C1 segment of cervical spinal cord (tissue), 14 donors: Measurements from ENCODE around the gene ARHGAP6.

Experiments
- DNase-seq, 14 donors: peaks; one replicate each; lab custom pipeline; 2025; lab: John Stamatoyannopoulos, UW

ARHGAP6 gene

GRCh38 chrX:11113731-11114130 lies 552.0 kb downstream of the ARHGAP6 start:
- no peak for DNase-seq

DNA sequence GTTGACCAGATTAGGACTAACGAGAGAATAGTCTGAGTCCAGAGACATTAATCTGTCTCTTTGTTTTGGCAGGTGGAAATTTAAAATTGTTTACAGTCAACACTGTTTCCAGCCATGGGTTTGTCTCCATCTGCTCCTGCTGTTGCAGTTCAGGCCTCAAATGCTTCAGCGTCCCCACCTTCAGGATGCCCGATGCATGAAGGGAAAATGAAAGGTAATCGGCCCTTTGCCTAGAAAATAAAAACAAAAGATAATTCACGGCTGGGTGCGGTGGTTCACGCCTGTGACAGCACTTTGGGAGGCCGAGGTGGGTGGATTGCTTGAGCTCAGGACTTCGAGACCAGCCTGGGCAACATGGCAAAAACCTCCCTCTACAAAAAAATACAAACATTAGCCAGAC lies 553.8 kb downstream of the ARHGAP6 start:
- no peak for DNase-seq

DNA sequence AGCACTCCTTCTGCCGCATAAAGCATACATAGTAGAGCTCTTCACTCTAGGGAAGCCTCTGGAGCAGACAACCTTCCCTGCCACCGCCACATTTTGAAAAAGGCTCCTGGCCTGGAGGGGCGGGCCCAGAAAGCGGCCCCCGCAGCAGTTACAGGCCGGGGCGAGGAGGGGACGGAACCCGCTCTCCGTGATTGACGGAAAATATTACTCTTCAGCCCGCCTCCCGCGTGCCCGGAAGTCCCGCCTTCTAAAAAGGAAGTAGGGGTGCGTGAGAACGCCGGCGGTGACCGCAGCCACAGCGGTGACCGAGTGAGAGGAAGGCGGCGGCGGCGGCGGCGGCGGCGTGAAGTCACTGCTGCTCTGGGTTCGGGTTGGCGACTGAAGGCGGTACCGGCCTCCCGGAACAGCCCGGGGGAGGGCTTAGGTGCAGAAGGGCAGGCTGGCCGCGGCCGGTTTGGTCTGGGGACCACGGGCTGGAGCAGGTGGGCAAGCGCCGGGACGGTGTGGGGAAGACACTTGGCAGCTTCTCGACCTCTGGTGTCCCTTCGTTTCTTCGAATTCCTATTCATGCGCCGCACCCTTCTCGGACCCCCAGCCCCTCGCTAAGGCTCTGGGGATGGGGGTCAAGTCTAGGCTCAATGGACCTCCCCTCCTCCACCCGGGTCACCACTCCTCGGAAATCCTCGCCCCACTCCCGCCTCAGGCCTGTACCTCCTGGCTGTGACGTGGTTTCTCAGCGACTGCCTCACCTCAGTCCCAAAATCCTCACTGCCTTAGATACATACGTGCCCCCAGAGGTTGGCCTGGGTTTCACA lies 554.5 kb downstream of the ARHGAP6 start, which contains the start of gene HCCS:
Gene HCCS, plus strand, starts transcription at position 296 of the 815 bp plus-strand sequence. CDS start 729 bp downstream, outside the sequence.
- DNase-seq: peak in 13 of 14 donors; percentile 5 to 83 (median 64)

DNA sequence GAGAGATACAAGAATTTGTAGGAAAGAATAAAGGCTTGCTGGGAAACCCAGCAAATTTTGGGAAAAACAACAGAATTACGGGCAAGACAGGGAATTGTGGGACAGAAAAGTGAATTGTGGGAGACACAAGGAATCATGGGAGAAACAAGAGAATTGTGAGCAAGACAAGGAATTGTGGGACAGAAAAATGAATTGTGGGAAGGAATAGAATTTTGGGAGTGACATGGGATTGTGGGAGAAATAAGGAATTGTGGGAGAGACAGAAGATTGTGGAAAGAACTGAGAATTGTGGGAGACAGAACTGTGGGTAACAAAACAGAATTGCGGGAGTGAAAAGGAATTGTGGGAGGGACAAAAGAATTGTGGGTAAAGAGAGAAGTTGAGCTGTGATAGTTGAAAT lies 555.8 kb downstream of the ARHGAP6 start:
- no peak for DNase-seq

GRCh38 chrX:11108253-11108941 lies 557.3 kb downstream of the ARHGAP6 start:
- DNase-seq: no peak

GRCh38 chrX:11105080-11105479 lies 560.6 kb downstream of the ARHGAP6 start:
- DNase-seq: no peak

DNA sequence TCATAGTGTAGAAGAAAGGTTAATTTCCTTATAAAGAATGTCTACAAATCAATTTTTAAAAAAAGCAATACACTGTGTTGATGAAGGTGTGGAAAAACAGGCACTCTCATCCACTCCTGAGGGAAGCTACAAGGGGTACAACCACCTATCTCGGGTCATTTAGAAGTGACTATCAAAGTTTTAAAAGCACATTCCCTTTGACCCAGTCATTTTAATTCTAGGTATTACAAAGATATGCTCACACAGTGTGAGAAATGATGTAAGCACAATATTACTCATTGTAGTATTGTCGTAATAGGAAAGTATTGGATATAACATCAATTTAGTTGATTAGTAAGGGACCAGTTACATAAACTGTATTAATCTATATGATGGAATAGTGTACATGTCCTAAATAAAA lies 562.0 kb downstream of the ARHGAP6 start:
- DNase-seq: no peak

DNA sequence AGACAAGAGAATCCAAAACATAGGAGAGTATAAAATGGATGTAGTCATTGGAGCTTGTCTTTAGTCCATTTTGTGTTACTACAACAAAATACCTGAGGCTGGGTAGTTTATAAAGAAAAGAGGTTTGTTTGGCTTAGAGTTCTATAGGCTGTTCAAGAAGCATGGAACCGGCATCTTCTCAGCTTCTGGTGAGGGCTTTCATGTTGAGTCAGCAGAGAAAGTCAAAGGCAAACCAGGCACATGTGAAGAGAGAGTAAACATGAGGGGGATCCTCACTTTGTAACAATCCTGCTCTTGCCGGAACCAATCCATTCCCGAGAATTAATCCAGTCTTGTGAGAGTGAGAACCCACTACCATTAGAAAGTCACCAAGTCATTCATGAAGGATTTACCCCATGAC lies 562.7 kb downstream of the ARHGAP6 start:
- no peak for DNase-seq

GRCh38 chrX:11100281-11101035 lies 565.3 kb downstream of the ARHGAP6 start:
- DNase-seq: peak in 1 of 14 donors; percentile 8

DNA sequence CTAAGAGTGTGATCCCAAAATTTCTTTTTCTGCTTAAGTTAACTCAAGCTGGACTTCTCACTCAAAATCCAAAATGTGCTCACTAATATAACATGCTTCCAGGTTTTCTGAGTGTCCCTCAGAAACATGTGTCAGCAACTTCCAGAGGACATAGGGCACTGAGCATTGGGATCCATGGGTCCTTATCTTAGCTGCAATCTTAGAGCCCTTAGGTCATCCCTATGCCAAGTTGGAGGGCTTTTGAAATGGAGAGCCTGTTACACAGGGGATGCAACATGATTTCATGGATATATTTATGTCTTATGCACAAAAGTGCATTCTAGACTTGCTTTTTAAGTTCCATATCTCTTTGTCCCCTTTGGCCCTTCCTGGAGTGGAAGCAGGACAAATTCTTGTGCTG lies 566.3 kb downstream of the ARHGAP6 start:
- no peak for DNase-seq

- no peak for DNase-seq
Measured at GRCh38 chrX:11097933-11098332, 567.8 kb downstream of the ARHGAP6 start.

GRCh38 chrX:11089802-11090201 lies 575.9 kb downstream of the ARHGAP6 start:
- no peak for DNase-seq
